ENCODE measurements around the gene TBC1D22A. TPM values are rescaled to one million over a fixed set of nuclear protein-coding genes. Genes with fewer than 3 reads are reported as not detected.
A peak's percentile ranks its signal among the peaks of the same experiment; 100 is the strongest.

Gene TBC1D22A
- polyA plus RNA-seq (17.7 to 22.7 TPM (median 20.9 TPM) in 3 replicates), polyA minus RNA-seq (14.2 to 21.3 TPM (median 14.7 TPM) in 3 replicates)
- polyA plus RNA-seq (2011; ENCODE audit: low read depth), result 25.3 TPM
- 20.4 and 25.8 TPM in 2 replicates for polyA plus RNA-seq (2011; cell fraction: cytosol; rRNA removed)
- 16.9 and 19.1 TPM in 2 replicates for polyA plus RNA-seq (2011; cell fraction: nucleus; rRNA removed)
- polyA plus RNA-seq (2012; ENCODE audit: low replicate concordance), result 15.0 and 23.9 TPM in 2 replicates
- 19.6 TPM for polyA minus RNA-seq (2011; cell fraction: cytosol; rRNA and poly(A)+ RNA removed)
- 11.9 and 20.6 TPM in 2 replicates for polyA minus RNA-seq (2011; cell fraction: nucleus; rRNA and poly(A)+ RNA removed)

DNA sequence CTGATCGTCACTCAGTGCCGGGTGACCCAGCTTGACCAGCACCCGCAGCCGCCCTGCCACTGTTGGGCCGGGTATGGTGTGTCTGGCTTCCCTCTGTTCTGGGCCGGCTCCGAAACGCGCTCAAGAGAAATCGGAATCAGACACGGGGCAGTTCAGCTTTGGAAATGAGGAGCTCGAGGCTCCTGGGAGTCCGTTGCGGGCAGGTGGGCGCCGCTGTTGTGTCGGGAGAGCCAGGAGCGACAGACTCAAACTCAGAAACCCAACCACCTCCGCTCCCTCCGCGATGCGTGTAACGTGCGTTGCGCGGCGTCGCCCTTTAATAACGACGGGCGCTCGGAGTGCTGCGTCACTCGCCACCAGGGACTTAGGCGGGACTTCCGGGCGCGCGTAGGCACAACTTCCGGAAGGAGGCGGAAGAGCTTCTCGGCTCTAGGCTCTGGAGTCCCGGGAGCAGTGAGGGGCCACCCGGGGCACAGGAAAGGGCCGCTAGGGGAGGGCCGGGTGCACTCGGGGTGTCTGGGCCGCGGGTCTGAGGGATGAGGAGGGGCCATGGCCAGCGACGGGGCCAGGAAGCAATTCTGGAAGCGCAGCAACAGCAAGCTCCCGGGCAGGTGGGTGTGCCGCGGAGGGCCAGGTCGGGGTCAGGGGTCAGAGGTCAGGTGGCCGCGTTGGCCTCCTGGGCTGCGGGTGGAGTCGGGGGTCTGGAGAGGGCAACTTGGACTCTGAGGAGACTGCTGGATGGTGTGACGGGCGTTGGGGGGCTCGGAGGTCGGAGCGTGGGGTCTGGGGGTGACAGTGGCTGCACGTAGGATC is at the start of gene TBC1D22A:
TSS of gene TBC1D22A (plus strand) at position 413 of the 813 bp plus-strand sequence. CDS start at position 550, 137 bp downstream.
- Histone ChIP-seq H2AFZ (ENCODE audit: control insufficient read depth, low read length) (peak within 1 kb of the TSS; percentile 86), H3K36me3 (ENCODE audit: control insufficient read depth in 2 of 2, extremely low read depth in 1 of 2, insufficient read depth in 2 of 2, low read length in 2 of 2) (peaks cover 0 to 1% of the 10 kb centered on the region in 2 experiments), H3K27me3 (ENCODE audit: control insufficient read depth, extremely low read depth, insufficient read depth, low read length) (no peaks in the 10 kb centered on the region), H3K4me1 (ENCODE audit: control insufficient read depth, extremely low read depth, insufficient read depth, low read length) (peaks cover 15% of the 10 kb centered on the region), H3K4me3 (ENCODE audit: control insufficient read depth in 2 of 3, extremely low read depth in 1 of 3, insufficient read depth in 2 of 3, low read depth in 1 of 3, low read length in 3 of 3) (peak within 1 kb of the TSS; percentile 92 to 99 (median 93)), H3K79me2 (ENCODE audit: control insufficient read depth, insufficient read depth, low read length) (peaks cover 54% of the 10 kb centered on the region), H3K9me3 (ENCODE audit: control insufficient read depth, low read depth, low read length) (no peaks in the 10 kb centered on the region), H3K9ac (ENCODE audit: control insufficient read depth, extremely low read depth, insufficient read depth, low read length) (peak within 1 kb of the TSS; percentile 98), H3K27ac (ENCODE audit: control insufficient read depth, insufficient read depth, low read length) (peak within 1 kb of the TSS; percentile 95), H3K9me1 (ENCODE audit: control insufficient read depth, extremely low read depth, insufficient read depth, low read length) (no peaks in the 10 kb centered on the region), H4K20me1 (ENCODE audit: control insufficient read depth, extremely low read depth, insufficient read depth, low read length) (no peaks in the 10 kb centered on the region), H3K4me2 (ENCODE audit: control insufficient read depth, extremely low read depth, insufficient read depth, low read depth, low read length) (peak within 1 kb of the TSS; percentile 96)
- DNase-seq (ENCODE audit: low read depth, low spot score) (peak; percentile 45), FAIRE-seq (no peak)
- TF ChIP-seq, protein P1, sequence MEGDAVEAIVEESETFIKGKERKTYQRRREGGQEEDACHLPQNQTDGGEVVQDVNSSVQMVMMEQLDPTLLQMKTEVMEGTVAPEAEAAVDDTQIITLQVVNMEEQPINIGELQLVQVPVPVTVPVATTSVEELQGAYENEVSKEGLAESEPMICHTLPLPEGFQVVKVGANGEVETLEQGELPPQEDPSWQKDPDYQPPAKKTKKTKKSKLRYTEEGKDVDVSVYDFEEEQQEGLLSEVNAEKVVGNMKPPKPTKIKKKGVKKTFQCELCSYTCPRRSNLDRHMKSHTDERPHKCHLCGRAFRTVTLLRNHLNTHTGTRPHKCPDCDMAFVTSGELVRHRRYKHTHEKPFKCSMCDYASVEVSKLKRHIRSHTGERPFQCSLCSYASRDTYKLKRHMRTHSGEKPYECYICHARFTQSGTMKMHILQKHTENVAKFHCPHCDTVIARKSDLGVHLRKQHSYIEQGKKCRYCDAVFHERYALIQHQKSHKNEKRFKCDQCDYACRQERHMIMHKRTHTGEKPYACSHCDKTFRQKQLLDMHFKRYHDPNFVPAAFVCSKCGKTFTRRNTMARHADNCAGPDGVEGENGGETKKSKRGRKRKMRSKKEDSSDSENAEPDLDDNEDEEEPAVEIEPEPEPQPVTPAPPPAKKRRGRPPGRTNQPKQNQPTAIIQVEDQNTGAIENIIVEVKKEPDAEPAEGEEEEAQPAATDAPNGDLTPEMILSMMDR (optimal IDR thresholded peaks at IDR 0.05 in 1 of 3, IDR thresholded peaks at IDR 0.05 in 1 of 3, conservative IDR thresholded peaks at IDR 0.05 in 1 of 3; ENCODE audit: extremely low read depth in 1 of 3, insufficient read depth in 2 of 3, low read length in 3 of 3), result no peak
- TF ChIP-seq EZH2 (IDR thresholded peaks at IDR 0.05; ENCODE audit: low read length), result no peak
- dilution Hi-C loops (cut with MboI; ENCODE audit: extremely low pct_ligation_motif_present, low sequenced_read_pairs), result no loop called here

DNA sequence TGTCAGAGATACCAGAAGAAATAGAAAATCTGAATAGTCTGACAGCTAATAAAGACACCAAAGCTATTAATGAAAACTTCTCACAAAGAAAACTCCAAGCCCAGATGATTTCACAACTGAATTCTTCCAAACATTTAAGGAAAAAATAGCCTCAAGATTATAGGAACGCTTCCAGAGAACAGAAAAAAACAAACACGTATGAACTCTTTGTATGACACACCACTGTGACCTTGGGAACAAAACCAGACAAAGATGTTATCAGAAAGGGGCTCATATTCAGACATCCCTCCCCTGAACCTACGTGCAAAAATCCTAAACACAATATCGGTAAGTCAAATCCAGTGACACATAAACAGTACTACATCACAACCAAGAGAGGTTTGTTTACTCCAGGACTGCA is 47.9 kb upstream of the TBC1D22A start:
- Histone ChIP-seq H3K4me2 (ENCODE audit: control insufficient read depth, extremely low read depth, insufficient read depth, low read depth, low read length) (no peak overlapping the region), H3K27me3 (ENCODE audit: control insufficient read depth, extremely low read depth, insufficient read depth, low read length) (no peaks in the 10 kb centered on the region), H3K9me3 (ENCODE audit: control insufficient read depth, low read depth, low read length) (no peaks in the 10 kb centered on the region), H3K27ac (ENCODE audit: control insufficient read depth, insufficient read depth, low read length) (no peak overlapping the region), H3K9ac (ENCODE audit: control insufficient read depth, extremely low read depth, insufficient read depth, low read length) (no peak overlapping the region), H3K4me3 (ENCODE audit: control insufficient read depth in 2 of 3, extremely low read depth in 1 of 3, insufficient read depth in 2 of 3, low read depth in 1 of 3, low read length in 3 of 3) (no peak overlapping the region), H3K36me3 (ENCODE audit: control insufficient read depth in 2 of 2, extremely low read depth in 1 of 2, insufficient read depth in 2 of 2, low read length in 2 of 2) (peaks cover 13% of the 10 kb centered on the region in 2 experiments), H3K4me1 (ENCODE audit: control insufficient read depth, extremely low read depth, insufficient read depth, low read length) (no peaks in the 10 kb centered on the region), H2AFZ (ENCODE audit: control insufficient read depth, low read length) (no peak overlapping the region), H3K9me1 (ENCODE audit: control insufficient read depth, extremely low read depth, insufficient read depth, low read length) (no peaks in the 10 kb centered on the region), H4K20me1 (ENCODE audit: control insufficient read depth, extremely low read depth, insufficient read depth, low read length) (no peaks in the 10 kb centered on the region), H3K79me2 (ENCODE audit: control insufficient read depth, insufficient read depth, low read length) (no peaks in the 10 kb centered on the region)
- TF ChIP-seq, protein P1 (optimal IDR thresholded peaks at IDR 0.05 in 1 of 3, IDR thresholded peaks at IDR 0.05 in 1 of 3, conservative IDR thresholded peaks at IDR 0.05 in 1 of 3; ENCODE audit: extremely low read depth in 1 of 3, insufficient read depth in 2 of 3, low read length in 3 of 3), result no peak
- TF ChIP-seq EZH2 (IDR thresholded peaks at IDR 0.05; ENCODE audit: low read length), result no peak
- DNase-seq (ENCODE audit: low read depth, low spot score) (no peak), FAIRE-seq (no peak)
- dilution Hi-C loops (cut with MboI; ENCODE audit: extremely low pct_ligation_motif_present, low sequenced_read_pairs), result no loop called here

All from keratinocyte (primary cell).